GM13976 (cell line): ENCODE results near the gene DUSP16.

ENCODE experiments used
- DNase-seq: peaks from one replicate; pipeline ENCODE4 v3.0.0; 2012; ENCODE audit warnings: low spot score
- in situ Hi-C: fragments of 300-500 bp; cut with MboI; formaldehyde crosslinking; loops from one replicate; pipeline ENCODE4 v1.12.0; 2022; ENCODE audit warnings: low sequenced_read_pairs, mixed read lengths, inconsistent platforms; ENCODE audit not compliant: unreplicated experiment
- TF ChIP-seq, protein P1 (sequence below): IDR thresholded peaks from 2 replicates; pipeline ENCODE4 v1.5.1; 2012; ENCODE audit warnings: borderline replicate concordance, mild to moderate bottlenecking; ENCODE audit not compliant: insufficient read depth; ENCODE audit errors: extremely low read depth, missing control alignments, control extremely low read depth

Gene DUSP16

DNA sequence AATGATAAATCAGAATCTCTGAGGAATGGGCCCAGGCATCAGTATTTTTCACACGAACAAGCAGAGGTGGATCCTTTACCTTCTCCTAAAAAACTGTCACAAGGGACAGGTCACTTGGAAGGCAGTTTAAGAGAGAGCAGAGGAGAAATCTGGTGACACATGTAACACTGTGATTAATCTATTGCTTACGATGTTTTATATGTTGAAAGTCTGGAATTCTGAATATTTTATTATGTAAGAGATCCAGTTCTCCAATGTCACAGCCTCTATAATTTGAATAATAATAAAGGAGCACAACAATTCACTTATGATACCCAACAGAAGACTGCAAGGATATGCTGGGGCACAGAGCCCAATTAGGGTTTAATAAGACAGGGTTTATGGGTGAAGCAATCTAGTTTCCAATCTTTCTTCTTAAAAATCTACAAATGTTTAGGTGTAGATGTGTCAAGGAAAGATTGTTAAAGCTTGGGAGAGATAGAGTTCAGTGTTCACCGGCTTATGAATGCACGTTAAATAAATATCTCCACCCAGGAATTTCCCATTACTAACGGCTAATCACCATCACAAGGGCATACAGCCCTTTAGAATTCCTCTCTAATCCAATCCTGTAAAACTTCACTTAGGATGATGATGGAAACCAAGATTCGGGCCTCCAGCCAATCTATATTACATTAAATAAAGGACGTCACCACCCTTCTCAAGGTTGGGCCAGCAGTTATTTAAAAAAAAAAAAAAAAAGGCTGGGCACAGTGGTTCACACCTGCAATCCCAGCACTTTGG is 23.4 kb downstream of the DUSP16 start:
- DNase-seq: no peak
- in situ Hi-C loops: no loop called here
- TF ChIP-seq, protein P1, sequence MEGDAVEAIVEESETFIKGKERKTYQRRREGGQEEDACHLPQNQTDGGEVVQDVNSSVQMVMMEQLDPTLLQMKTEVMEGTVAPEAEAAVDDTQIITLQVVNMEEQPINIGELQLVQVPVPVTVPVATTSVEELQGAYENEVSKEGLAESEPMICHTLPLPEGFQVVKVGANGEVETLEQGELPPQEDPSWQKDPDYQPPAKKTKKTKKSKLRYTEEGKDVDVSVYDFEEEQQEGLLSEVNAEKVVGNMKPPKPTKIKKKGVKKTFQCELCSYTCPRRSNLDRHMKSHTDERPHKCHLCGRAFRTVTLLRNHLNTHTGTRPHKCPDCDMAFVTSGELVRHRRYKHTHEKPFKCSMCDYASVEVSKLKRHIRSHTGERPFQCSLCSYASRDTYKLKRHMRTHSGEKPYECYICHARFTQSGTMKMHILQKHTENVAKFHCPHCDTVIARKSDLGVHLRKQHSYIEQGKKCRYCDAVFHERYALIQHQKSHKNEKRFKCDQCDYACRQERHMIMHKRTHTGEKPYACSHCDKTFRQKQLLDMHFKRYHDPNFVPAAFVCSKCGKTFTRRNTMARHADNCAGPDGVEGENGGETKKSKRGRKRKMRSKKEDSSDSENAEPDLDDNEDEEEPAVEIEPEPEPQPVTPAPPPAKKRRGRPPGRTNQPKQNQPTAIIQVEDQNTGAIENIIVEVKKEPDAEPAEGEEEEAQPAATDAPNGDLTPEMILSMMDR: no peak

DNA sequence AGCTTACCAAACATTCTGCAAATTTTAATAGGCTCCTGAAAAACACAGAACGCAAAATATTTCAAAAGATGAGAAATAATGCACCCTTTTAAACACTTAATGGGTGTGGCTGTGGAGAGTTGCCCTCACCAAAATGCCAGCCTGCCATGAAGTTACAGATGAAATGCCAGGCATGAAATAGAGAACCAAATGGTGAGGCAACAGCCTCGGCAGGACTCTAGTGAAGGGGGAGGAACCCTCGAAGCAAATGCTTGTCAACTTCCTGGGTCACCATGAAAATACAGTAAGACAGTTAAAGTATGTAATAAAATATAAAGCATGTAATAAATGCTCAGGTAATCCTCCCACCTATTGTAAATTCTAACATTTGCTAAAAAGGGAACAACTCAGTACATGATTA is 24.1 kb downstream of the DUSP16 start:
- DNase-seq: no peak
- in situ Hi-C loops: no loop called here
- TF ChIP-seq, protein P1: no peak

DNA sequence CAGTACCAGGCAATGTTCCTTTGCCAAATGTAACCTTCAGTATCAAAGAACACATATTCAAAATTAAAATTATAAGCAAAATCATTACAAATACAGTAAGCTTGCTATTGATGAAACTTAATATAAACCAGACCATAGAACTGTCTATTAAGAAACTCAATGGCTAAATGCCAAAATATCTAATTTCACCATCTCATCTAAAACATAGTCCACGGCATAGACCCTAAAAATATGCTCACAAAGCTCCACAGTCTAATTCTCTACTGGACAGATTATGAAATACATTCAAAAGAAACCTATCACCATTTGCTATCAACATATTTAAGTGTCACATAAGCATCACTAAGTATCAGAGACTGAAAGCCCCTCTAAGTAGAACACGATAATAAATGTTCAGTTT is 25.2 kb downstream of the DUSP16 start:
- DNase-seq: no peak
- in situ Hi-C loops: no loop called here
- TF ChIP-seq, protein P1: no peak

DNA sequence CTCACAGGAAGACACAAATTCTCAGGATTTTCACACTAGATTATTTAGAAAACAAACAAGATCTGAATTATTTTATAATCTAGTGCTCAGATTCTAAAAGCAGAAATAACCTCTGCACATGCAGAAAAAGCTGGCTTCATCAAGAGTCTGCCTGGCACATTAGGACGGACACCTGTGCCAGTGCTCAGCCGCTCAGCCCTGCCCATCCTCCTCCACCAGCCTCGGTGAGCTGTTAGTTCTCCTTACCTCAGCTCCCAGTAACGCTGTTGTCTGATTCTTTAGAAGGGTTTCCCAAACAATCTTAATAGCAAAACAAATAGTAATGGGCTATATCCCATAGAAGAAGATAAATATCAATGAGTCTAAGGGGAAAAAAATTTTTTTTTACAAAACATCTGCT is 27.7 kb downstream of the DUSP16 start:
- in situ Hi-C loops: no loop called here
- no peak for DNase-seq
- TF ChIP-seq, protein P1: no peak

DNA sequence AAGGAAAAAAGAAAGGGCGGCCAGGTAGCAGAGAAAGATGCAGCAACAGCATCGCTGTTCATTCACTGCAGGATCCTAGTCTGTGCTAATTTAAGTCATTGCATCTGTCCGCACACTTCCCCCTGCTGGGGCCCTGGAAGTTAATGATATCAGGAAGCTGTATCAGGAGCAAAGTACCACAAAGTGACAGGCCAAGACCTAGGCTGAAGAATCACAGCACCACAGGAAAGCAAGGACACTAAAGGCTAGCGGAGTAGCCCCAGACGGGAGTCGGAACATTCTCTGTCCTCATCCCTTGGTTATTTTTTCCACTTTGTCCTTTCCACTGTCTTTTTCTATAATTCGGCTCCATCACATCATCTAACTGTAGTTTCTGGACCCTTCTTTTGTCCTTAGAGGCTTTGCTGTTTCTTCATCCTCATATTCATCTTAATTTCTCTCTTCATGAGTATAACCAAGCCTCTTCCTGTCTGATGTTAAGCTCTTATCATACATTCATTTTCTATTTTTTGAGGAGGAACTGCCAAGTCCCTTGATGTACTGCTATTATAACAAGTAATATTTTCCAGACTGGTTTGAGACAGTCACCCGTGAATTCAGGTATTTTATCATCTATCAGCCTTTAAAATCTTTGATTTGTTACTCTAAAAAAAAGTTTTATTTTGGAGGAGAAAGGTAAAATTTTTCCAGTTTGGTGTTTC is 28.3 kb downstream of the DUSP16 start:
- no peak for DNase-seq
- TF ChIP-seq, protein P1: no peak
- in situ Hi-C loops: no loop called here

DNA sequence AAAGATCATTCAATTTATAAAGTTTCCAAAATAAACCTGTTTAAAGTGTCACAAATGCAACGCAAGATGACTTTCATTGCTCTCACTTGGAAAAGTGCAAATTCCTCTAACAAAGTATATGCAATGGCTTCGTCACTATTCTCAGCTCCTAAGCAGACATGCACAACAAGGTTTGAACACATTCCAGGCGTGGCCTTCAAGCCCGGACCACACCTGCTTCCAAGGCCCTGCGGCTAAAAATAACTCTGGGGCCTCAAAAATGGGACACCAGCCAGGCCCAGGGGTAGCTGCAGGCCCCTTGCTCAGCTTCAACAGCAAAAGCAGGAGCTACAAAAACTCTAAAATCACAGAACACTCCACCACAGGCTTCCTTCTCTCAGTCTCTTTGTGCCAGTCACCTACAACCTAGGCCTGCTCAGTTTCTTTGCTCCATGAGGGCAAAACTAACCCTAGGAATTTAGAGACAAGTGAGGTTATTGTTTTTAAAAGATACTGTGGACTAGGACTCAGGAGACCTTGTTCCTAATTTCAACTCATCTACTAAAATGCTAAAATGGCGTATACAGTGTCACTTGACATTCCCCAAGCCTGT is 29.3 kb downstream of the DUSP16 start:
- DNase-seq: no peak
- in situ Hi-C loops: no loop called here

More for the DNA sequence above, 29.3 kb downstream of the DUSP16 start:
- TF ChIP-seq, protein P1: no peak
